HK-2 (cell line): ENCODE results near the gene APBA2.
"Not testable (repeated sequence)": the region's sequence is repeated elsewhere in the genome, so short reads cannot be mapped to it uniquely, and the experiment has no call there.

Experiments used
- DNase-seq: peaks from one replicate; pipeline ENCODE4 v3.0.0-alpha.2; 2018; ENCODE audit not compliant: unreplicated experiment

Gene APBA2

GRCh38 chr15:29162411-29162810, 276.6 kb downstream of the APBA2 start:
- DNase-seq: no peak

DNA sequence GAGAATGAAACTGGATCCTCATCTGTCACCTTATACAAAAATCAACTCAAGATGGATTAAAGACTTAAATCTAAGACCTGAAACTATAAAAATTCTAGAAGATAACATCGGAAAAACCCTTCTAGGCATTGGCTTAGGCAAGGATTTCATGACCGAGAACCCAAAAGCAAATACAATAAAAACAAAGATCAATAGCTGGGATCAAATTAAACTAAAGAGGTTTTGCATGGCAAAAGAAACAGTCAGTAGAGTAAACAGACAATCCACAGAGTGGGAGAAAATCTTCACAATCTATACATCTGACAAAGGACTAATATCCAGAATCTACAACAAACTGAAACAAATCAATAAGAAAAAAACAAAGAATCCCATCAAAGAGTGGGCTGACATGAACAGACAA, 281.3 kb downstream of the APBA2 start:
- DNase-seq: not testable (repeated sequence)
